Suprapubic skin (tissue), 4 donors: ENCODE measurements around the gene SLC11A2.

ENCODE experiments used
- EP300 ChIP-seq: sonication (generic); formaldehyde crosslinking; IDR thresholded peaks from one replicate; pipeline ENCODE4 v1.6.1; 2017; ENCODE audit warnings: antibody characterized with exemption
- POLR2A ChIP-seq, 2 donors: fragments of 450-650 bp; IDR thresholded peaks; one replicate each; pipeline ENCODE4 v1.6.1; 2017; ENCODE audit warnings: antibody characterized with exemption in 2 of 2, mild to moderate bottlenecking in 2 of 2, moderate library complexity in 2 of 2
- POLR2AphosphoS5 ChIP-seq, 3 donors: sonication (generic); formaldehyde crosslinking; IDR thresholded peaks; one replicate each; pipeline ENCODE4 v1.6.1; 2017; ENCODE audit warnings: antibody characterized with exemption in 3 of 3
- TF ChIP-seq, protein P1 (sequence below), 2 donors: fragments of 200-600 bp in 1 of 2; fragments of 450-650 bp in 1 of 2; sonication (generic) in 1 of 2; IDR thresholded peaks; one replicate each; pipeline ENCODE4 v1.5.1; 2016 to 2019; ENCODE audit warnings: antibody characterized with exemption in 2 of 2, mild to moderate bottlenecking in 1 of 2, moderate library complexity in 1 of 2

DNA sequence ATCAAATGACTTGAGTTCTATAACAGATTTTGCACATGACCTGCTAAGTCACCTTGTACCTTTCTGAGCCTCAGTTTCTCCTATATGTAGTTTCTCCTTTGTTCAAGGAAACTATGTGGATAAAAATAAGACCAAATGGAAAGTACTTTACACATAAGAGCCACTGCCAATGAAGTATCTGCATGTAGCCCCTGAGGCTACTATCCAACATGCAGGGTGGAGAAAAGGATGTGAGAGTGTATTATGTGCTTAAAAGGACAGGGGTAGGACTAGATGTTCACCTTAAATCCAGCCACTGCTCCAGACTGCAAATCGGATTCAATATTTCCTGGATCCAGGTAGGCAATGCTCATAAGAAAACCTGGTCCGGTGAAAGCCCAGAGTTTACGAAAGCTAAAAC lies 21.2 kb downstream of the SLC11A2 start:
- TF ChIP-seq POLR2A (IDR thresholded peaks at IDR 0.05) (no peak), POLR2AphosphoS5 (IDR thresholded peaks at IDR 0.05) (no peak), EP300 (no peak)
- TF ChIP-seq, protein P1, sequence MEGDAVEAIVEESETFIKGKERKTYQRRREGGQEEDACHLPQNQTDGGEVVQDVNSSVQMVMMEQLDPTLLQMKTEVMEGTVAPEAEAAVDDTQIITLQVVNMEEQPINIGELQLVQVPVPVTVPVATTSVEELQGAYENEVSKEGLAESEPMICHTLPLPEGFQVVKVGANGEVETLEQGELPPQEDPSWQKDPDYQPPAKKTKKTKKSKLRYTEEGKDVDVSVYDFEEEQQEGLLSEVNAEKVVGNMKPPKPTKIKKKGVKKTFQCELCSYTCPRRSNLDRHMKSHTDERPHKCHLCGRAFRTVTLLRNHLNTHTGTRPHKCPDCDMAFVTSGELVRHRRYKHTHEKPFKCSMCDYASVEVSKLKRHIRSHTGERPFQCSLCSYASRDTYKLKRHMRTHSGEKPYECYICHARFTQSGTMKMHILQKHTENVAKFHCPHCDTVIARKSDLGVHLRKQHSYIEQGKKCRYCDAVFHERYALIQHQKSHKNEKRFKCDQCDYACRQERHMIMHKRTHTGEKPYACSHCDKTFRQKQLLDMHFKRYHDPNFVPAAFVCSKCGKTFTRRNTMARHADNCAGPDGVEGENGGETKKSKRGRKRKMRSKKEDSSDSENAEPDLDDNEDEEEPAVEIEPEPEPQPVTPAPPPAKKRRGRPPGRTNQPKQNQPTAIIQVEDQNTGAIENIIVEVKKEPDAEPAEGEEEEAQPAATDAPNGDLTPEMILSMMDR (IDR thresholded peaks at IDR 0.05) = no peak
